ENCODE results near the gene PLEKHA4.
"Not testable (repeated sequence)": the region's sequence is repeated elsewhere in the genome, so short reads cannot be mapped to it uniquely, and the experiment has no call there.

The PLEKHA4 gene

GRCh38 chr19:48798937-48799336 lies 69.5 kb downstream of the PLEKHA4 start:
- no peak for DNase-seq (ENCODE audit: low read depth in 2 of 2)

DNA sequence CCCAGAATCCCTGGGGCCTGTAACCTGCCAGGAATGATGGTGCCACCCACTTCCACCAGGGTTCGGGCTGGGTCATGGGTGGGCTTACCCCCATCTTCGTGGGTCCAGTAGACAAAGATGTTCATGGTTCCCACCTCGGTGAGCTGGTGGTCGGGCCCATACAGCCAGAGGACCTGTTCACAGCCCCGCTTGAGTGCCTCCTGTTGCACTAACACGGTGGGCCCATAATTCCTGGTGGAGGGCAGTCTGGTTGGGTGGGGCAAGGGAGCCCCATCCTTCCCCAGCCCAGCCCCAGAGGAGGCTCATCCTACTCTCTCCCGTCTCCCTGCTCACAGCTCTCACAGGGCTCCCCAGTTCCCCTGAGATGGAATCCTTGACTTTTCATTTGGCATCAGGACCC lies 71.3 kb downstream of the PLEKHA4 start:
- no peak for DNase-seq (ENCODE audit: low read depth in 2 of 2)

DNA sequence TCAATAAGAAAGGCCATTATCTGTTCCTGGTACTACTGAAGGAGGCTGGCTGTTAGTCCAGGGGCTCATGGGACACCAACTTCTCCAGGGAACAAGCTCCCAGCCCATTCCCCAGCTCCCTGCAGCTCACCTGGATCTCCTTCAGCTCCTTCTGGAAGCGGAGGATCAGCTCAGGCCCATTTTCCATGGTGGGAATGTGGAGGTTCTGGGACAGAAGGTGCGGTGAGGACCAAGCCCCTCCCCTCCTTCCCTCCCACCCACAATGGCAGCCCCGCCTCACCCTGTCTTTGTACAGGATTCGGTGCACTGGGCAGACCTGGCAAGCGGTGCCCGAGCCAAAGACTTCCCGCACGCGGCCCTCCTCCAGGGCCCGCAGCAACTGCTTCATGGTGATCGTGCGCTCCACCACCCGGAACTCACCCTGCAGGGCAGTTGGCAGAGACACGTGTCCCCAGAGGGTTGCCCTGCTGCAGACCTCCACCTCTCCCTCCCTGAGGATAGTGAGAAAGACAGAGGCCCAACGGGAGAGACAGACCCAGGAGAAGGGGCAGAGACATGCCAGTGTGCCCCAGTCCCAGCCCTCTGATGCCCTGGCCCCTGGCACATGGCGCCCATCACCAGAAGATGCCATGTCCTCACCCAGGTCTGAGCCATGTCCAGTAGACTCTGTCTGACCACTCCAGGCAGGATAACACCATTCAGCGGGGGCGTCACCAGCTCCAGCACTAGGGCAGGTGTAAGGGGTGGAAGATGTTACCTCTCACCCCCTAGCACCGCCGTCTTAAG lies 71.9 kb downstream of the PLEKHA4 start:
- DNase-seq (ENCODE audit: low read depth in 2 of 2), result no peak

DNA sequence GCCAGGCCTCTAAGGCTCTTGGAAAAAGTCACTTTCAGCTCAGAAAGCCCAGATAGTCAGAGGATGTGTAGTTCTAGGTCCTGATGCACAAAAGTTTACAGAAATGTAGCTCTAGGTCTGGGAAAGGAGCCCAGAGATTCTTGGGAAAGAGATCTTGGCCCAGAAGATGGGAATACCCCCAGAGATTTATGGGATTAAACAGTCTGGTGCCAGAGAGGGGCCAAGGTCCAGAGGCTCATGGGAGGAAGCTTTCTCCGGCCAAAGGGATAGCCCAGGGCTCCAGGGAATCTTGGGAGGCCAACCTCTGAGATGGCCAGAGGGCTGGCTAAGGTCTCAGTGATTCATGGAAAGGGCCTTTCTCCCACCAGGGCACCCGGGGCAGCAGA lies 72.7 kb downstream of the PLEKHA4 start:
- no peak for DNase-seq (ENCODE audit: low read depth in 2 of 2)

DNA sequence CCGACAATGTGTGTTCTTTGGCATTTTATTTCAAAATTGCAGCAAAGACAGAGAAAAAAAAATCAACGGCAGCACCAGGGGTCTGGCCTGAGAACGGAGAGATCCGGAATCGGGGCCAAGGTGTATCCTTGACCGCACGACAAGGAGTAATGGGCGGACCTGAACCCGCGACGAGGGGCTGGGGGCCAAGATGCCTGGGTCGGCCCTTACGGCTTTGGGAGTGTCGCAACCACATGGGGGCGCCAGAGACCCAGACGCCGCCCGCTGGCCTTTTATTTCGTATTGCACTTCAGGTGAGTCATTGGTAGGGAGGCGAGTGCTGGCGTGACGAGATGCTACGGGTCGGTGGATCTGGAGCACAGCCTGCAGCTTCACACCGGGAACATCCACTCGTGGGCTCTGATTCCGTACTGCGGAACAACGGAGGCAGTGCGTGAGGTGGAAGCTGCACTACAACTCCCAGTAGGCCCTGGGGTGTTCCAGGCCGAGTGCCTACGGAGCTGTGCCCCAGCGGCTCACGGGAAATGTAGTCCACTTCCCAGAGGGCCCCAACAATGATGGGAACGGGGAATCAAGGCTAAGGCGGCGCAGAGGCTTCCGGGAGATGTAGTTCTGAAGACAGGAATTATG lies 73.2 kb downstream of the PLEKHA4 start:
- peak; percentile 64 to 71 for DNase-seq (ENCODE audit: low read depth in 2 of 2)

- DNase-seq (ENCODE audit: low read depth in 2 of 2), result no peak
These were observed 74.1 kb downstream of the PLEKHA4 start for GRCh38 chr19:48794291-48794690.

GRCh38 chr19:48793271-48793670 lies 75.1 kb downstream of the PLEKHA4 start:
- no peak for DNase-seq (ENCODE audit: low read depth in 2 of 2)

GRCh38 chr19:48787331-48787730 lies 81.1 kb downstream of the PLEKHA4 start:
- DNase-seq (ENCODE audit: low read depth in 2 of 2), result not testable (repeated sequence)
